HCT116 (cell line): Measurements from ENCODE around the gene PLCH2. TPM values are rescaled to one million over a fixed set of nuclear protein-coding genes. Genes with fewer than 3 reads are reported as not detected.

Experiments
- ATAC-seq: fragments of 200-7000 bp; cut with Tn5 transposase; 2 replicates; pipeline ENCODE4 v1.9.1; 2020; ENCODE audit warnings: mild to moderate bottlenecking, moderate library complexity
- BruUV-seq: library from RNA; stranded (reverse); fragments of 400-500 nt; replicated peaks from 2 replicates; lab custom pipeline; 2021; lab: Mats Ljungman, UMichigan
- CTCF ChIA-PET: fragments of 300-600 bp; sonication (Branson Sonifier 250); formaldehyde crosslinking; loops from one replicate; lab custom pipeline; 2021; ENCODE audit warnings: antibody characterized with exemption; lab: Charles Lee
- POLR2A ChIA-PET: fragments of 300-600, 350-600 bp; sonication (Branson Sonifier 250); formaldehyde crosslinking; loops from one replicate; lab custom pipeline; 2021; ENCODE audit warnings: antibody characterized with exemption; lab: Charles Lee
- RAD21 ChIA-PET, 2 experiments: fragments of 300-600 bp; sonication (Branson Sonifier 250); formaldehyde crosslinking; loops; one replicate each; lab custom pipeline; 2023; ENCODE audit warnings: low total read pairs in 2 of 2; ENCODE audit not compliant: uncharacterized antibody in 2 of 2, unreplicated experiment in 2 of 2, low non-redundant PET in 1 of 2; lab: Charles Lee
- DNase-seq: peaks from one replicate; pipeline ENCODE4 v3.0.0-alpha.2; 2010; ENCODE audit warnings: low read depth, low spot score
- H2AFZ ChIP-seq: fragments of 200-600 bp; shearing (Covaris generic), sonication (generic); 2 replicates; pipeline ENCODE4 v1.6.1; 2017; ENCODE audit warnings: low read depth, mixed run types, mixed read lengths, antibody characterized with exemption, low read length; ENCODE audit not compliant: poor library complexity, severe bottlenecking
- H3K27ac ChIP-seq: 2 replicates; pipeline ENCODE4 v1.5.1; 2012; ENCODE audit warnings: low read depth, low read length
- H3K27me3 ChIP-seq: fragments of 200-600 bp; sonication (generic); 2 replicates; pipeline ENCODE4 v1.6.1; 2016; ENCODE audit warnings: mixed run types, low read length, mixed read lengths; ENCODE audit not compliant: insufficient read depth
- H3K36me3 ChIP-seq, 2 experiments: fragments of 200-500 bp in 1 of 2; fragments of 200-600 bp in 1 of 2; sonication (Bioruptor generic) in 1 of 2; sonication (generic) in 1 of 2; 2 replicates each; pipeline versions ENCODE4 v1.5.1 to v1.6.1; 2014 to 2016; ENCODE audit warnings: low read length in 2 of 2, inconsistent platforms in 1 of 2, mixed read lengths in 1 of 2, mixed run types in 1 of 2; ENCODE audit not compliant: insufficient read depth in 2 of 2, control insufficient read depth in 1 of 2
- H3K4me1 ChIP-seq, 2 experiments: fragments of 200-600 bp in 1 of 2; sonication (generic) in 1 of 2; 2 replicates each; pipeline versions ENCODE4 v1.5.1 to v1.6.1; 2012 to 2017; ENCODE audit warnings: low read length in 2 of 2, inconsistent platforms in 1 of 2, mild to moderate bottlenecking in 1 of 2, mixed read lengths in 1 of 2, mixed run types in 1 of 2, moderate library complexity in 1 of 2; ENCODE audit not compliant: insufficient read depth in 2 of 2, control insufficient read depth in 1 of 2
- H3K4me2 ChIP-seq: fragments of 200-600 bp; sonication (generic); 2 replicates; pipeline ENCODE4 v1.6.1; 2017; ENCODE audit warnings: mixed run types, low read length, mixed read lengths
- H3K4me3 ChIP-seq, 2 experiments: fragments of 200-600 bp in 1 of 2; sonication (generic) in 1 of 2; replicated peaks in 1 of 2; 2 replicates each; pipeline ENCODE4 v1.5.1; 2011 to 2016; ENCODE audit warnings: low read length in 2 of 2, control low read depth in 1 of 2, low read depth in 1 of 2, mild to moderate bottlenecking in 1 of 2, mixed read lengths in 1 of 2, mixed run types in 1 of 2
- H3K79me2 ChIP-seq: fragments of 200-600 bp; sonication (generic); 2 replicates; pipeline ENCODE4 v1.6.1; 2017; ENCODE audit warnings: mild to moderate bottlenecking, mixed run types, low read length, moderate library complexity, mixed read lengths; ENCODE audit not compliant: insufficient read depth
- H3K9ac ChIP-seq: fragments of 200-600 bp; sonication (generic); 2 replicates; pipeline ENCODE4 v1.6.1; 2016; ENCODE audit warnings: low read length, mixed read lengths
- H3K9me2 ChIP-seq: fragments of 200-600 bp; sonication (generic), shearing (Covaris generic); 2 replicates; pipeline ENCODE4 v1.6.1; 2017; ENCODE audit warnings: mixed run types, mild to moderate bottlenecking, moderate library complexity; ENCODE audit not compliant: insufficient read depth
- H3K9me3 ChIP-seq, 2 experiments: fragments of 200-500 bp in 1 of 2; fragments of 200-600 bp in 1 of 2; sonication (Bioruptor generic) in 1 of 2; sonication (generic) in 1 of 2; 2 replicates each; pipeline ENCODE4 v1.6.1; 2014 to 2017; ENCODE audit warnings: low read length in 2 of 2, mixed read lengths in 2 of 2, inconsistent platforms in 1 of 2, low read depth in 1 of 2, mild to moderate bottlenecking in 1 of 2, mixed run types in 1 of 2, moderate library complexity in 1 of 2; ENCODE audit not compliant: control insufficient read depth in 1 of 2, insufficient read depth in 1 of 2
- H4K20me1 ChIP-seq: fragments of 200-600 bp; sonication (generic), shearing (Covaris generic); 2 replicates; pipeline ENCODE4 v1.6.1; 2017; ENCODE audit warnings: mixed run types, mild to moderate bottlenecking, moderate library complexity; ENCODE audit not compliant: insufficient read depth
- CBX3 ChIP-seq: IDR thresholded peaks from 2 replicates; pipeline ENCODE4 v1.6.1; 2012; ENCODE audit warnings: low read depth
- EGR1 ChIP-seq: IDR thresholded peaks from 2 replicates; pipeline ENCODE4 v1.6.1; 2012; ENCODE audit warnings: low read depth
- EZH2 ChIP-seq: fragments of 200-600 bp; sonication (generic); IDR thresholded peaks from 2 replicates; pipeline ENCODE4 v1.6.1; 2017; ENCODE audit warnings: antibody characterized with exemption, mixed run types
- EZH2phosphoT487 ChIP-seq: fragments of 200-600 bp; IDR thresholded peaks from 2 replicates; pipeline ENCODE4 v1.6.1; 2018; ENCODE audit warnings: antibody characterized with exemption, borderline replicate concordance
- JUND ChIP-seq: IDR thresholded peaks from 2 replicates; pipeline ENCODE4 v1.6.1; 2012
- POLR2AphosphoS5 ChIP-seq: IDR thresholded peaks from 2 replicates; pipeline ENCODE4 v1.6.1; 2011; ENCODE audit warnings: mild to moderate bottlenecking, low read depth, low read length, moderate library complexity
- SIN3A ChIP-seq: IDR thresholded peaks from 2 replicates; pipeline ENCODE4 v1.6.1; 2012; ENCODE audit warnings: low read depth
- SP1 ChIP-seq: IDR thresholded peaks from 2 replicates; pipeline ENCODE4 v1.6.1; 2012; ENCODE audit warnings: low read depth
- SRF ChIP-seq: IDR thresholded peaks from 2 replicates; pipeline ENCODE4 v1.6.1; 2012; ENCODE audit warnings: low read depth
- TCF7L2 ChIP-seq: IDR thresholded peaks from 2 replicates; pipeline ENCODE4 v1.7.0; 2011; ENCODE audit warnings: borderline replicate concordance, inconsistent platforms; ENCODE audit not compliant: insufficient read depth, insufficient read length; ENCODE audit errors: extremely low read depth
- ZBTB33 ChIP-seq: IDR thresholded peaks from 2 replicates; pipeline ENCODE4 v1.6.1; 2011; ENCODE audit warnings: mild to moderate bottlenecking, low read length, moderate library complexity; ENCODE audit not compliant: insufficient replicate concordance; ENCODE audit errors: extremely low read depth
- ZFX ChIP-seq: fragments of 450-650 bp; IDR thresholded peaks from 2 replicates; pipeline ENCODE4 v1.6.1; 2017
- intact Hi-C: fragments of 100-400 bp; cut with micrococcal nuclease; formaldehyde crosslinking; loops from 2 replicates; pipeline ENCODE4 v1.10.0; 2022
- total RNA-seq: library from RNA; stranded (reverse); gene quantifications from one replicate; pipeline ENCODE4 v1.2.1, GENCODE V29; 2021; ENCODE audit not compliant: unreplicated experiment
- TF ChIP-seq, protein P1 (sequence below), 3 experiments: fragments of 200-600 bp in 1 of 3; sonication (generic) in 1 of 3; IDR thresholded peaks in 2 of 3; conservative IDR thresholded peaks in 1 of 3; 2 replicates each; pipeline ENCODE4 v1.5.1; 2012 to 2017; ENCODE audit warnings: low read depth in 2 of 3, low read length in 2 of 3, antibody characterized with exemption in 1 of 3, borderline replicate concordance in 1 of 3, control low read depth in 1 of 3, mild to moderate bottlenecking in 1 of 3, mixed read lengths in 1 of 3, mixed run types in 1 of 3, moderate library complexity in 1 of 3; ENCODE audit not compliant: insufficient read depth in 1 of 3
- TF ChIP-seq, protein P2 (sequence below): IDR thresholded peaks from 2 replicates; pipeline ENCODE4 v1.6.1; 2012
- TF ChIP-seq, protein P3 (sequence below): IDR thresholded peaks from 2 replicates; pipeline ENCODE4 v1.6.1; 2012

The PLCH2 gene
- total RNA-seq, 1 experiment from 2014 or later: 2.0 TPM

DNA sequence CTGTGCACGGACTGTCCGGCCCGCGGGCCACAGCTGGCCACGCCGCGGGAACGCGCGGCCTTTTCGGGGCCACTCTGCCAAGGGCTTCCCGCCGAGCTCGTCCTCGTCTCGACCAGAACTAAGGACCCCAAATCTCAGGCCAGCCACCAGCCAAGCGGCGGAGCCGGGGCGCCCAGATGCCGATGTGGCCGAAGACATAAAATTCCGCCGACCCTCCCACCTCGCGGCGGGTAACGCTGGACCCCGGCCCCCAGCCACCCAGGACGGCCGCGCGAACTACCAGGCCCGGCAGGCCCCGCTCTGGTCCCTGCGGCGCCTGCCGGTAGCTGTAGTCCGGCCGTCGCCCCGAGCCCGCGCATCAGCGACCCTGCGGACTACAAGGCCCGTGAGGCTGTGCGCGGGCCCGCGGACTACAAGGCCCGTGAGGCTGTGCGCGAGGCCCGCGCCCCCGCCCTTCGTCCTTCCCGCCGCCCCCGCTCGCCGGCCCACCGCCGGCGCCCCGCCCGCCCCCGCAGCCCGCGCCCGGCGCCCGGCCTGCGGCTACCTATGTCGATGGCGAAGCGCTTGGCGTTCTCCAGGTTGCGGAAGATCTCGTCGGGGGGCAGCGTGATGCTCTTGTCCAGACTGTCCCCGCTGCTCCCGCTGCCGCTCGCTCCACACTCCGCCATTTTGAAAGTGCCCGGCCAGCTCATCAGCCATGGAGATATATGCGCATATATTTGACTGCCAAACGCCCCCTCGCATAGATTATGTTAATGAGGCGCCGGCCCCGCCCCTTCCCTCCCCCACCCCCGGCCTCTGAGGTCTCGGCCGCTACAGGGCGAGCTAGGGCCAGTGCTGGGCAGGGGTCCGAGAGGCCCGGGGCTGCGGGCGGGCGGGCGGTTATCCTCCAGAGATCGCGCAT is 50.1 kb downstream of the PLCH2 start, which contains the start of gene PANK4 (continued):
- TF ChIP-seq, protein P1, sequence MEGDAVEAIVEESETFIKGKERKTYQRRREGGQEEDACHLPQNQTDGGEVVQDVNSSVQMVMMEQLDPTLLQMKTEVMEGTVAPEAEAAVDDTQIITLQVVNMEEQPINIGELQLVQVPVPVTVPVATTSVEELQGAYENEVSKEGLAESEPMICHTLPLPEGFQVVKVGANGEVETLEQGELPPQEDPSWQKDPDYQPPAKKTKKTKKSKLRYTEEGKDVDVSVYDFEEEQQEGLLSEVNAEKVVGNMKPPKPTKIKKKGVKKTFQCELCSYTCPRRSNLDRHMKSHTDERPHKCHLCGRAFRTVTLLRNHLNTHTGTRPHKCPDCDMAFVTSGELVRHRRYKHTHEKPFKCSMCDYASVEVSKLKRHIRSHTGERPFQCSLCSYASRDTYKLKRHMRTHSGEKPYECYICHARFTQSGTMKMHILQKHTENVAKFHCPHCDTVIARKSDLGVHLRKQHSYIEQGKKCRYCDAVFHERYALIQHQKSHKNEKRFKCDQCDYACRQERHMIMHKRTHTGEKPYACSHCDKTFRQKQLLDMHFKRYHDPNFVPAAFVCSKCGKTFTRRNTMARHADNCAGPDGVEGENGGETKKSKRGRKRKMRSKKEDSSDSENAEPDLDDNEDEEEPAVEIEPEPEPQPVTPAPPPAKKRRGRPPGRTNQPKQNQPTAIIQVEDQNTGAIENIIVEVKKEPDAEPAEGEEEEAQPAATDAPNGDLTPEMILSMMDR (IDR thresholded peaks at IDR 0.05 in 2 of 3, conservative IDR thresholded peaks at IDR 0.05 in 1 of 3; ENCODE audit: borderline replicate concordance in 1 of 3, insufficient read depth in 1 of 3, low read depth in 2 of 3, low read length in 2 of 3): no peak
- TF ChIP-seq CBX3 (no peak), POLR2AphosphoS5 (peak; percentile 84), EGR1 (peak; percentile 90)
- TF ChIP-seq, protein P2, sequence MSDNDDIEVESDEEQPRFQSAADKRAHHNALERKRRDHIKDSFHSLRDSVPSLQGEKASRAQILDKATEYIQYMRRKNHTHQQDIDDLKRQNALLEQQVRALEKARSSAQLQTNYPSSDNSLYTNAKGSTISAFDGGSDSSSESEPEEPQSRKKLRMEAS: no peak

- peak overlapping the region; percentile 20 to 97 for H3K4me3 ChIP-seq
- peak overlapping the region; percentile 78 for H3K4me2 ChIP-seq
- H4K20me1 ChIP-seq: peaks cover 8% of the 10 kb centered on the region; the same call in 1 of the 2 replicates
- H3K4me1 ChIP-seq: peaks cover 15 to 20% of the 10 kb centered on the region in 2 experiments; a peak in 3 of 4 replicates
- peak overlapping the region; percentile 9; the same call in 1 of the 2 replicates for H3K27ac ChIP-seq
- H3K9ac ChIP-seq: peak overlapping the region; percentile 33; the same call in 1 of the 2 replicates
- H2AFZ ChIP-seq: no peak overlapping the region
- H3K9me3 ChIP-seq: no peaks in the 10 kb centered on the region
- H3K79me2 ChIP-seq: peaks cover 40% of the 10 kb centered on the region
- RAD21 ChIA-PET: interaction anchor here in 1 of 2 experiments (1.5 kb wide), 1 partner anchor 18 kb away, joined by 3 read pairs; no protein-coding TSS in a partner anchor
- DNase-seq: no peak
- peak; percentile 8 for ATAC-seq
- no peaks in the 10 kb centered on the region for H3K9me2 ChIP-seq
- intact Hi-C loops: loop anchor here (5.0 kb wide), 1 partner anchor 115 kb away; the partner anchor contains the start of gene PEX10
- no peaks in the 10 kb centered on the region for H3K36me3 ChIP-seq
- POLR2A ChIA-PET: interaction anchor here (1.0 to 1.5 kb wide), 2 partner anchors 8 to 19 kb away, joined by 4 to 13 read pairs; no protein-coding TSS in a partner anchor
- no peaks in the 10 kb centered on the region for H3K27me3 ChIP-seq
- CTCF ChIA-PET: interaction anchor here (1.1 to 1.5 kb wide), 2 partner anchors 19 to 22 kb away, joined by 3 to 6 read pairs; no protein-coding TSS in a partner anchor
- no TSS peak for BruUV-seq
- TF ChIP-seq ZBTB33 (no peak), SP1 (no peak), CBX3 (no peak), JUND (no peak), SIN3A (no peak), EZH2 (no peak), EZH2phosphoT487 (no peak), ZFX (no peak), SRF (no peak), TCF7L2 (no peak)
- TF ChIP-seq, protein P3, sequence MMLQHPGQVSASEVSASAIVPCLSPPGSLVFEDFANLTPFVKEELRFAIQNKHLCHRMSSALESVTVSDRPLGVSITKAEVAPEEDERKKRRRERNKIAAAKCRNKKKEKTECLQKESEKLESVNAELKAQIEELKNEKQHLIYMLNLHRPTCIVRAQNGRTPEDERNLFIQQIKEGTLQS: no peak
These were observed 50.9 kb downstream of the PLCH2 start for GRCh38 chr1:2526824-2527555.
